Activated naive CD4-positive, alpha-beta T cell treated with Interleukin-2 at 50 U/mL for 16 hours (primary cell): ENCODE results near the gene FXYD1.
"Not testable (repeated sequence)": the region's sequence is repeated elsewhere in the genome, so short reads cannot be mapped to it uniquely, and the experiment has no call there.

Experiments used
- DNase-seq: peaks from one replicate; pipeline ENCODE4 v3.0.0-alpha.2; 2020

The FXYD1 gene

DNA sequence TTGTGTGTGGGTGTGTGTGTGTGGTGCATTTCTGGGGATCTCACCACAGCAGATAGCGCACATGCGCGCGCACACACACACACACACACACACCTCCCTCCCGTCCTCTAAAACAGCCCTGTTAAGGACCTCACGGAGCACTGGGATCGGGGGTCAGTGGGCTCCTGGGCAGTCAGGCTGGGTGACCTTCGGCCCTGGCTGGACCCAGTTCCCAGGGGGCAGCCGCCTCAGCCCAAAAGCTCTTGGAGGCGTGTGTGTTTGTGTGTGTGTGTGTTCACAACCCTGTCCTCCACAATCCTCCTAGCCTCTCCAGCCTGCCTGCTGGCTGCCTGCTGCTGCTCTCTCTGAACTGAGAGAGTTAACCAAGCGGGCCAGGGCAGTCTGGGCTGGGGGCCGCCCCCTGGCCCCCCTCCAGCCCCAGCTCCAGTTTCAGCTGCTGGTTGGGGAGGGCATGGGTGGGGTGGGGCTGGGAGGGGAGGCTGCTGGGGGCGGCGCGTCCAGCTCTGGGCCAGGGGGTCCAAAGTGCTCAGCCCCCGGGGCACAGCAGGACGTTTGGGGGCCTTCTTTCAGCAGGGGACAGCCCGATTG, at the start of gene FXYD1:
Gene FXYD1 (plus strand): TSS at position 520 of the 588 bp plus-strand sequence. CDS start 1,256 bp downstream, outside the sequence.
- DNase-seq: no peak

DNA sequence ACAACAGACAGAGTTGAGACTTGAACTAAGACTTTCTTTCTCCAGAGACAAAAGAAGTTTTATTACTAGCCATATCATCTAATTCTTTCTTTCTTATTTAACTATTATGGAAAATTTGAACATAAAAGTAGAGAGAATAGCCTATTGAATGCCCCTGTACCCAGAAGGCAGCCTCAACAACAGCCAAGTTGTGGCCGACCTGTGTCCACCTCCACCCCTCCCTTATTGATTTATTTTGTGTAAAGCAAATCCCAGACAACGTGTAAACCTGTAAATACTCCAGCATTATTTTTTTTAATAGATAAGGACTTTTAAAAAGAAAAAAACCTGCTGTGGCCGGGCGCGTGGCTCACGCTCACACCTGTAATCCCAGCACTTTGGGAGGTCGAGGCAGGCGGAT, 49.1 kb upstream of the FXYD1 start:
- no peak for DNase-seq

DNA sequence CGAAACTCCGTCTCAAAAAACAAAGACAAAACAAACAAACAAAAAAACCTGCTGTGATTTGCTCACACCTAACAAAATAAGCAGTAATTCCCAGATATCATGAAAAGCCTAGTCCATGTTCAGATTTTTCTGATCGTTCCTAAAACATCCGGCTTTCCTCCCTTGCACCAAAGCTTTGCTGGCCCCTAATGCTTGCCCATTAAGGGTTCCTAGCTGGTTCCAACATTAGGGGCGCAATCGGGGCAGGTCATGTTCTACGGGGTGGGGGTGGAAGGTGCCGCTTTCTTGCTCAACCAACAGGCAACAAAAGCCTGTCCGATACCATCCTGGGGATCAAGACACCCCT, 48.5 kb upstream of the FXYD1 start:
- DNase-seq: no peak

DNA sequence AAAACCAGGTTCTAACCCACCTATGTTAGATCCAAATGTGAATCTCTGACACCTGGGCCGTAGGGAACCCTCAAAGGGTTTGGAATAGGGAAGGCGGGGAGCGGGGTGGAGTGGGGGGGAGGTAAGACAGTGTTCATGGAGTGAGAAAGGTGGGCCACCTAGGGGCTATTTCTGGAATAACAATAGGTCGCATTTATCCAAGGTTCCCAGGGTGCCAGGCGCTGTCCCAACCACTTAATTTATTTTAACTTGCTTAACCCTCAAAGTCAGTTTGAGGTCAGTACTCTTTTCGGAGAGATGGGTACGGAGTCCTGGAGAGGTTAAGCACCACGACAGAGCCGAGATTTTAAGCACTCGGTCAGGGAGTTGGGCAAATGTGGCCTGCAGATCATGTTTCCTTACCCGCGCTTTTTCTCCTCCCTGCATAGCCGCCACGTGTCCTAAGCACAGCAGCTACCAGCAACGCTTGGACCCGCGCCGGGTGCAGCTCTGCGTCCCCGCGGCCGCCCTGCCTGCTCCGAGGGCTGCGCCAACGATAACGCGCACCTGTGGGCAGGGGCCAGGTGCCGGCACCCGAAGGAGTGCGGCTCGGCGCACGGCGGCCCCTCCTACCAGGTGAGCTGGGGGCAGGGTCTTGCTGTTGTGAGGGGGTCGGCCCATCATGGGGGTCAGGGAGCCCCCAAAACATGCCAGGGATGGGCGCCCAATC, 48.0 kb upstream of the FXYD1 start:
- peak; percentile 22 for DNase-seq

DNA sequence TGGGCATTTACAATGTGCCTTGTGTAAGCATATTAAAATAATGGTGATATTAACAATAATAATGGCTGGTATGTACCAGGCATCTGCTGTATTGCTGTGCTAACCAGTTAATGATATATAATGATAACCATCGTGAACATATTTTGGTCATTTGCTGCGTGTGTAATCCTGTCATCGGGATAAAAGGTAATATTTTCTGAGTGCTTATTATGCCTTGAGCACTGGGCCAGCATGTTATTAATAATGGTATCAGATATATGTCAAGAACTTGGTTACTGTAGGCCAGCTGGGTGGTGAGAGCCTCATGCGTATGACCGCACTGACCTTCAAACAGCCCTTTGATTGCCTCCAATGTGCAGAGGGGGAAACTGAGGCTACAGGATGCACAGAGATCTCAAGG, 45.2 kb upstream of the FXYD1 start:
- no peak for DNase-seq

DNA sequence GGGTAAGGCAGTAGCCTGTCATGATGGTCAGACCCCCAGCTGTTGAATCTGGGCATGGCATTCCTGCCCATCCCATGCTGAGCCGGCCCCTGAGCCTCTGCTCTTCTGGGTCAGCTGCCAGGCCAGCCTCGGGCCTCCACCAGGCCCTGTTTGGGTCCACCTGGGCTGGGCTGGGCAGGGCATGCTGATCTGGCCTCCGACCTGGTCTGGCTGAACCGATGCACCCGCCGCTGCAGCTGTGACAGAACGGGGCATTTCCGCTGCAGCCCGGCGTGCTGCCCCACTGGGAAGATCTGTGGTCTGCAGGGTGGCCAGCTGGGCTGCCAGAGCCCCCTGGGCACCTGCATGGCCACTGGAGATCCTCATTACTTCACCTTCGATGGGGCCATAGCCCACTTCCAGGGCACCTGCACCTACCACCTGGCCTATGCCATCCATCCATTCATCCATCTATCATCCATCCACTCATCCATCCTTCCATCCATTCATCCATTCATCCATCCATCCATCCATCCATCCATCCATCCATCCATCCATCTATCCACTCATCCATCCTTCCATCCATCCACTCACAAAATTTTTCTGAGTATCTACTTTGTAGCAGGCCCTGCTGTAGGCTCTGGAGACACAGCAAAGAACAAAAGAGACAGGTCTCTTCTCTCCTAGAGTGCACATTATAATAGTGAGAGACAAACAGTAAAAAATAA, 44.5 kb upstream of the FXYD1 start:
- DNase-seq: no peak

DNA sequence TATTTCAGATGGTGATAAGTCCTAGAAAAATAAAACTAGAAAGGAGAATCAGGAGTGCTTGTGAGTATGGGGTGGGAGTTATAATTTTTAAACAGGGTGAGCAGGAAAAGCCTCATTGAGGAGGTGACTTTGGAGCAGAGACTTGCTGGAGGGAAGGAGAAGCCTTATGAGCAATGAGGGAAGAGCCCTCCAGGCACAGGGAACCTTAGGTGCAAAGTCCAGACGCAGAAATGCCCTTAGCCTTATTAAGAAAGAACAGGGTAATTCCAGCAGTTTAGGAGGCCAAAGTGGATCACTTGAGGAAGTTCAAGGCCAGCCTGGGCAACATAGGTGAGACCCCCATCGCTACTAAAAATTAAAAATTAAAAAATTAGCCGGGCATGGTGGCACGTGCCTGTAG, 44.0 kb upstream of the FXYD1 start:
- DNase-seq: no peak

DNA sequence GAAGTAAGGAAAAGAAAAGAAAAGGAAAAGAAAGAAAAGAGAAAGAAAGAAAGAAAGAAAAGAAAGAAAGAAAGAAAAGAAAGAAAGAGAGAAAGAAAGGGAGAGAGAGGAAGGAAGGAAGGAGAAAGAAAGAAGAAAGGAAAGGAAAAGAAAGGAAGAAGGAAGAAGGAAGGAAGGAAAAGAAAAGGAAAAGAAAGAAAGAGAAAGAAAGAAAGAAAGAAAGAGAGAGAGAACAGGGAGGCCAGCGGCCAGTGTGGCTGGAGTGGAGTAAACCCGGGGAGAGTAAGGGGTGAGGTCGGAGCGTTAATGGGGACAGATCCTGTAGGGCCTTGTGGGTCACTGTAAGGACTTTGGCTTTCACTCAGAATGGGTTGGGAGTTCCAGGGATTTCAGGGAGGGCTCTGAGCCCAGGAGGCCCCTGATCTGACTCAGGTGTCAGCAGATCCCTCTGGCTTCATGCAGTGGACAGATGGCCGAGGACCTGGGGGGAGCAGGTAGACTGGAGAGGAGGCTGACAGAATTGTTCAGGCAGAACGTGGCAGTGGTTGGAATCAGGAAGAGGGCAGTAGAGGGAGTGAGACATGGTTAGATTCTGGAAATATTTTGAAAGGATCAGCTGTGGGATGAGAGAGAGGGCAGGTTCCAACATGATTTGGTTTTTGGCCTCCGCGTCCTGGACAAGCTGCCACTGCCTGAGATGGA, 42.8 kb upstream of the FXYD1 start:
- no peak for DNase-seq

DNA sequence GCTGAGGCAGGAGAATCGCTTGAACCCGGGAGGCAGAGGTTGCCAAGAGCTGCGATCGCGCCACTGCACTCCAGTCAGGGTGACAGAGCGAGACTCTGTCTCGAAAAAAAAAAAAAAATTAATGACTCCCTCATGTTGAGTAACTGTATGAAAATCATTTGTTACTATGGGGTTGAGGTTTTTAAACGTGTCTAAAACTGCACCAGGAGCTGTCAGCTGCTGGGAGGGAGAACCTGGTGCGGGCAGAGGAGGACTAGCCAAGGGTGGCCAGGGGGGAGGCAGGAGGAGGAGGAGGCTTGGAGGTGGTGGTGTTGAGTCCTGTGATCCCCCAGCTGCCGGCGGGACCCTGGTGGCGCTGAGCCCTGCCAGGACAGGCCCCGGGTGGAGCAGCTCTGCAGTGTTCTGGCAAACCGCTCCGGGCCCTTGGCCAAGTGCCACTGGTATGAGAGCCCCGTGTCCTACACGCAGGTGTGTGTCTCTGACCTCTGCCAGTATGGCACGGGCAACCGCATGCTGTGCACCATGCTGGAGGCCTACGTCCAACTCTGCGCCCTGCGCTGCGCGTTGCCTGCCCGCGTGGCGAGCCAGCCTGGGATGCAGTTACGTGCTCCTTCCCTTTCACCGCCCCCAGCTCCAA, 40.1 kb upstream of the FXYD1 start:
- DNase-seq: no peak

DNA sequence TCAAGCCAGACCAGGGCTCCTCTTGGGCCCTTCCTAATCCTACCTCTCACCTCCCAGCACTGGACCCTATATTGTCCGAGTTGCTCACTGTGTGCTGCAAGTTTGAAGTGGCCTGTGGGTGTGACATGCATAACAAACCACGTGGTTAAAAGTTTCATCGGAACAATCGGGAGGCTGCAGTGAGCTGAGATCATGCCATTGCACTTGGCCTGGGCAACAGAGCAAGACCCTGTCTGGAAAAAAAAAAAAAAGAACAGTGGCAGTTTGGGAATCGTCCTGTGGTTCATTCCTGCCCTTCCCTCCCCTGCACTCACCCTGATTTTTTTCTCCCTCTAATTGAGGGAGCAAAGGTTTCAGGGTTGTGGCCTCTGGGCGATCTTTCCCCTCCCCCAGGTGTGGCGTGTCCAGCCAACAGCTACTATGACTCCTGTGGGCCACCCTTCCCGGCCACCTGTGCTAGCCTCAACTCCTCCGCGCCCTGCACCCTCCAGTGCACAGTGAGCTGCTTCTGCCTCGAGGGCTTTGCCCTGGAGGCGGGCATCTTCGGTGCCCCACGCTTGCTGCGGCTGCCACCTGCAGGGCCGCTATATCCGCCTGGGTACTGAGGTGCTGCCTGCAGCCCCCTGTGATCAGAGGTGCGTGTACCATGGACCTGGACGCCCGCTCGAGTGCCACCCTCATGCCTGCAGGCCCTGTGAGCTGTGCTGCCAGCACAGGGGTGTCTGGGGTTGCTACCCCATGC, 39.3 kb upstream of the FXYD1 start:
- no peak for DNase-seq

DNA sequence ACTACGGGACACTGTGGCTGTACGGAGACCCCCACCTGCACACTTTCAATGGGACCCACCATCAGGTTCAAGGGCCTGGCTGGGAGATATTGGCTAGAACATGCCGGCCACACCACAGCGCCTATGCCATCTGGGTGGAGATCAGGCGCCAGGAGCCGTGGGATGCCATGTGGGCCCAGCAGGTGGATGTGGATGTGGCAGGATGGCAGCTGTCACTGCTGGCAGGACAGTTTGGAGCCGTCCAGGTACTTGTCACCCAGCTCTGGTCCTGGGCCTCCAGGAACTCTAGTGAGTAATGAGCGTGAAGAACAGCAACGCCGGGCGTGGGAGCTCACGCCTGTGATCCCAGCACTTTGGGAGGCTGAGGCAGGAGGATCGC, 38.7 kb upstream of the FXYD1 start:
- no peak for DNase-seq

DNA sequence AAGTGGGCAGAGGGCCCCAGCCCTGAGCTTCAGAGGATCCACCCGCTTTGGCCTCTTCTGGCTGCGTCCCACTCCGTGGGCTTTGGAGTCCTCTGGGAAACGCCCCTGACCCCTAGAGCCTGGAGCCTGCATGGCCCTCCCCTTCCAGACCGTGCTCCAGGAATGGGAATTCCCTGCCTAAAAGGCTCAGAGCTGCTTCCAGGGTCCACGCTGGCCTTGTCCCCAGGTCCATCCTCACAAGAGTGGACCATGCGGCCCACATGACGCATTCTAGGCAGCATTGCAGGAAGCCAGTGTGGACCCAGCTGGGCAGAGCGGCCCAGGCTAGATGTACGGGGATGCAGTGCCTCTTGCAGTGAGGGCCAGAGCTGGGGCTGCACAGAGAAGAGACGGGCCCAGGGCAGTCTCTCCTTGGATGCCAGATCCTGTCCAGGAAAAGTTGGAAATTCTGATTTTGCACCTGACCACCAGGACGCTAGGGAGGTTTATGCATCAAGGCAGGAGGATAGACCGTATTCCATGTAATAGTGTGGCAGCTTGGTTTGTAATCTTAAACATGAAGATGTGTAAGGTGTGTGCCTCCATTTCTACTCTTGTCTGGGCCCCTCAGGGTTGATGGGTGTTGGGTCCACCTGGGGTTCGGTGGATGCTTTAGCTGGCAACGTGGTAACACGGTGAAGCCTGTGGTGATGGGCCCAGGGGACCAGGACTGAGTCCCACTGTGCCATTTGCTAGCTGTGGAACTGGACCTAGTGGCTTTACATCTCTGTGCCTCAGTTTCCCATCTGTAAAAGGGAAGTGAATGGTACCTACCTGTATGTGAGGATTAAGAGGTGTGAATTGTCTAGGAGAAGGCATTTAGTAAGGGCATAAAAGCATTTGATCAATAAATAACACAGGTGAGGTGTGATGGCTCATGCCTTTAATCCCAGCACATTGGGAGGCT, 37.8 kb upstream of the FXYD1 start:
- no peak for DNase-seq

DNA sequence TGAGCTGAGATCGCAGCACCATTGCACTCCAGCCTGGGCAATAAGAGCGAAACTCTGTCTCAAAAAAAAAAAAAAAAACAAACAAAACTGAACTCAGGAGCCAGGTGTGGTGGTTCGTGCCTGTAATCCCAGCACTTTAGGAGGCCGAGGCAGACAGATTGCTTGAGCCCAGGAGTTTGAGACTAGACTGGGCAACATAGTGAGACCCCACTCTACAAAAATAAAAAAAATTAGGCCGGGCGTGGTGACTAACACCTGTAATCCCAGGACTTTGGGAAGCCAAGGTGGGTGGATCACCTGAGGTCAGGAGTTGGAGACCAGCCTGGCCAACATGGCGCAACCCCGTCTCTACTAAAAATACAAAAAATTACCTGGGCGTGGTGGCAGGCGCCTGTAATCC, 36.7 kb upstream of the FXYD1 start:
- DNase-seq: not testable (repeated sequence)

DNA sequence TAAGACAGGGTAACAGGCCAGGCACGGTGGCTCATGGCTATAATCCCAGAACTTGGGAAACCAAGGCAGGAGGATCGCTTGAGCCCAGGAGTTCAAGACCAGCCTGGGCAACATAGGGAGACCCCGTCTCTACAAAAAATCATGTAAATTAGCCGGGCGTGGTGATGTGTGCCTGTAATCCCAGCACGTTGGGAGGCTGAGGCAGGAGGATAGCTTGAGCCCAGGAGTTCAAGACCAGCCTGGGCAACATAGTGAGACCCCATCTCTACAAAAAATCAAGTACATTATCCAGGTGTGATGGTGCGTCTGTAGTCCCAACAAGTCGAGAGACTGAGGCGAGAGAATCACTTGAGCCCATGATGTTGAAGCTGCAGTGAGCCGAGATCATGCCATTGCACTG, 35.0 kb upstream of the FXYD1 start:
- not testable (repeated sequence) for DNase-seq

DNA sequence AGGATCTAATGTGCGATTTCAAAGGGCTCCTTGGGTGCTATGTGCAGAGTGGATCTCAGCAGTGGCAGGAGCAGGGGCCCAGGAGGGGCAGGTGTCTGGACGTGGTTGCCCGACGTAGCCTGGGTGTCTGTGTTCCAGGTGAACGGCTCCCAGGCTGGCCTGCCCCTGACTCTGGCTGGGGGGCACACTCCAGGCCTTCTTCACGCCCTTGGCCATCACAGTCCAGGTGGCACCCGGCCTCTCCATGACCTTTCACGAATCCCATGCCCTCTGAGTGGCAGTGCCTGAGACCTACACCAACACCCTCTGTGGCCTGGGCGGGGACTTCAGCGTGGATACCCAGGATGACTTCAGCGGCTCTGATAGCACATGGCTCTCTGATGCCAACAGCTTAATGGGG, 34.3 kb upstream of the FXYD1 start:
- DNase-seq: no peak

DNA sequence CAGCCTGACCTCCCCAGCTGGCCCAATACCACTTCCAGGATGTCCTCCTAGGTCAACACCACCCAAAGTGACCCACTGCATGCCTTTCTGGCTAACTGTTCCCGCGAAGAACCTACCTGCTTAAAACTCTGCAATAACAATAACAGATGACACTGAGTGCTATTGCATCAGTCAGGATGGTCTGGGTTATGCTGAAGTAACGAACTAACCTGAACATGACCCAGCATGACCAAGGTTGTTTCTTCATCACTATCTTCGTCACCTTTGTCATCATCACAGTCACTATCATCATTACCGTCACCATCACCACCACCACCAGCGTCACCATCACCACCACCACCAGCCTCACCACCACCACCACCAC, 33.6 kb upstream of the FXYD1 start:
- DNase-seq: no peak

DNA sequence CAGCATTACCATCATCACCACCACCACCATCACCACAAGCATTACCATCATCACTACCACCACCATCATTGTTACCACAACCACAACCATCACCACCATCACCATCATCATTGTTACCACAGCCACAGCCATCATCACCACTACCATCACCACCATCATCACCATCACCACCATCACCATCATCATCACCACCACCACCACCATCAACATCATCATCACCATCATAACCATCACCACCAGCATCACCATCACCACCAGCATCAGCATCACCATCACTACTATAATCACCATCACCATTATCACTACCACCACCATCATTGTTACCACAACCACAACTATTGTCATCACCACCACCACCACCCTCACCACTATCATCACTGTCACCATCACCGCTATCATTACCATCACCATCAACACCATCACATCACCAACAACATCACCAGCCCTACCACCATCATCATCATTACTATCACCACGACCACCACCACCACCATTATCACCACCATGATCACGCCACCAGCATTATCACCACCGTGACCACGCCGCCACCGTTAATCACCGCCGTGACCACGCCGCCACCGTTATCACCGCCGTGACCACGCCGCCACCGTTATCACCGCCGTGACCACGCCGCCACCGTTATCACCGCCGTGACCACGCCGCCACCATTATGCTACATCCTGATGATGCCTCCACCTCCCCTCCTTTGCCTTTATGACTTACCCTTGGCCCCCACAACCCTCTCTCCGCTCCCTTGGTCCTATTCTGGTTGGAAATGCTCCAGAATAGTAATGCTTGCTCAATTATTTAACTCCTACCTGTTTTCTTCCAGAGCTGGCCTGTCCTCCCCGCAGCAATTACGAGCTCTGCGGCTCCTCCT, 33.0 kb upstream of the FXYD1 start:
- no peak for DNase-seq

DNA sequence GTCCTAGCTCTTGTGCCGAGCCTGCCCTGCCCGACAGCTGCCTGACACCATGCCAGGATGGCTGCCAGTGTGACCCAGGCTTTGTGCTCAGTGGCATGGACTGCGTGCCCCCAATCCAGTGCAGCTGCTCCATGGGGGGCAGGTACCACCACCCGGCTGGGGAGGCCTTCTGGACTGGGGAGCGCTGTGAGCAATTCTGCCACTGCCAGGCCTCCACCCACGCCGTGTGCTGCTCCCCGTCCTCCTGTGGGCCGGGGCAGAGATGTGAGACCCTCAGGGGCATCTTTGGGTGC, 32.4 kb upstream of the FXYD1 start:
- DNase-seq: no peak

DNA sequence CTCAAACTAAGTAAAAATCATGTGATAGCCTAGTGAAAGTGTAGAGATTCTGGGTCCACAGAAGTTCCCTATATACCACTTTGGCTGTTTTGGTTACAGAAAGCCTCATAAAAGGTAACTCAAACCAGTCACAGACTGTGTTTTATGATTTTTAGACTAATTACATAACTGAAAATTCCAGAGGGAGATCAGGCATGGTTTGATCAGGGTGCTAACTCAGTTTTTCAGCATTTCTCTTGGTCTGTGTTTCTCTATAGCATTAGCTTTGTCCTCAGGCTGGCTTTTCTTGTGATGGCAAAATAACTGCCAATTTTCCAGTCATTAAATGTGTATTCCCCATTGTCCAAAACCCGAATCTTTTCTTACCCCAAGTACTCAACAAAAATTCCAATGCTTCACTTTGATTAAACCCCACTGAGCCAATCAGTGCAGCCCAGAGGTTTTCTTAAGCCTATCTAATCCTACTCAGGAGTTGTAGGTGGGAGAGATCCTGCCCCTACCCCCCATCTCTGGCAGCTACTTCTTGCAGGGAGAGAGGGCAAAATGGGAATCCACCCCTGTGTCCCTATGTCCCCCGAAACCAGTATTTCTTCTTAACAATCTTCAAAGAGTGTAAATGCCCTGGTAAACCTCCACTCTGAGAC, 31.6 kb upstream of the FXYD1 start:
- DNase-seq: no peak

DNA sequence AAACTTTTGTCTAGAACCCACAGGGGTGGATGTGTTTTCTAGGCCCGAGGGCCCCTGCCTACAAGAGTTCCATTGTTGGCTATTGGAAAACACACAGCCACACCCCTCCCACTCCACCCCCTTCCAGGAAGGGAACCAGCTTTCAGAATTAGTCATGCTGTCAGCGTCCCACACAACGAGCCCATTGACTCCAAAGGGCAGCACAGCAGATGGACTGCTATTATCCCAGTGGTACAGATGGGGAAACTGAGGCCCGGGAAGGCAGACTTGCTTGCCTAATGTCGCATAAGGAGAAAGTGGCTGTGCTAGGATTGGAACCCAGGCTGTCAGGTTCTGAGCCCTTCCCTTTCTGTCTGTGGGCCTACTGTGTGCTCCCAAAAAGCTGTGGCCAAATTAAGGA, 31.1 kb upstream of the FXYD1 start:
- DNase-seq: peak; percentile 18
